ENCODE results near the gene CAMK1D. TPM values are rescaled to one million over a fixed set of nuclear protein-coding genes. Genes with fewer than 3 reads are reported as not detected.

CAMK1D gene
- total and polyA plus RNA-seq, 2 experiments from 2014 or later = 4.6 to 7.2 TPM

GRCh38 chr10:12849319-12850181 lies 500.2 kb downstream of the CAMK1D start:
- H3K79me2 ChIP-seq (replicated peaks; ENCODE audit: insufficient read depth) = no peaks in the 10 kb centered on the region
- Mint-ChIP-seq H3K4me3 (no peak overlapping the region), H3K27ac (no peak overlapping the region; the same call in 1 of the 2 replicates), H3K4me1 (no peaks in the 10 kb centered on the region; the same call in 2 of the 3 replicates), H3K36me3 (ENCODE audit: low read depth) (no peaks in the 10 kb centered on the region), H3K27me3 (ENCODE audit: insufficient read depth, low read depth, poor library complexity) (peaks cover 3% of the 10 kb centered on the region), H3K9me3 (no peaks in the 10 kb centered on the region)
- H3K4me2 ChIP-seq = no peak overlapping the region
- no peaks in the 10 kb centered on the region for H3K9me2 ChIP-seq (ENCODE audit: insufficient read depth)
- H3K27ac ChIP-seq (ENCODE audit: low read depth) = no peak overlapping the region
- ATAC-seq (no peak), DNase-seq (ENCODE audit: low spot score) (no peak)
- no peaks in the 10 kb centered on the region for H4K20me1 ChIP-seq (replicated peaks; ENCODE audit: insufficient read depth)
- peak overlapping the region; percentile 80; the same call in 1 of the 2 replicates for H2AFZ ChIP-seq
- no peaks in the 10 kb centered on the region for H3F3A ChIP-seq (replicated peaks; ENCODE audit: low read depth)
- H3K36me3 ChIP-seq (ENCODE audit: insufficient read depth) = no peaks in the 10 kb centered on the region
- TF ChIP-seq, protein P1, sequence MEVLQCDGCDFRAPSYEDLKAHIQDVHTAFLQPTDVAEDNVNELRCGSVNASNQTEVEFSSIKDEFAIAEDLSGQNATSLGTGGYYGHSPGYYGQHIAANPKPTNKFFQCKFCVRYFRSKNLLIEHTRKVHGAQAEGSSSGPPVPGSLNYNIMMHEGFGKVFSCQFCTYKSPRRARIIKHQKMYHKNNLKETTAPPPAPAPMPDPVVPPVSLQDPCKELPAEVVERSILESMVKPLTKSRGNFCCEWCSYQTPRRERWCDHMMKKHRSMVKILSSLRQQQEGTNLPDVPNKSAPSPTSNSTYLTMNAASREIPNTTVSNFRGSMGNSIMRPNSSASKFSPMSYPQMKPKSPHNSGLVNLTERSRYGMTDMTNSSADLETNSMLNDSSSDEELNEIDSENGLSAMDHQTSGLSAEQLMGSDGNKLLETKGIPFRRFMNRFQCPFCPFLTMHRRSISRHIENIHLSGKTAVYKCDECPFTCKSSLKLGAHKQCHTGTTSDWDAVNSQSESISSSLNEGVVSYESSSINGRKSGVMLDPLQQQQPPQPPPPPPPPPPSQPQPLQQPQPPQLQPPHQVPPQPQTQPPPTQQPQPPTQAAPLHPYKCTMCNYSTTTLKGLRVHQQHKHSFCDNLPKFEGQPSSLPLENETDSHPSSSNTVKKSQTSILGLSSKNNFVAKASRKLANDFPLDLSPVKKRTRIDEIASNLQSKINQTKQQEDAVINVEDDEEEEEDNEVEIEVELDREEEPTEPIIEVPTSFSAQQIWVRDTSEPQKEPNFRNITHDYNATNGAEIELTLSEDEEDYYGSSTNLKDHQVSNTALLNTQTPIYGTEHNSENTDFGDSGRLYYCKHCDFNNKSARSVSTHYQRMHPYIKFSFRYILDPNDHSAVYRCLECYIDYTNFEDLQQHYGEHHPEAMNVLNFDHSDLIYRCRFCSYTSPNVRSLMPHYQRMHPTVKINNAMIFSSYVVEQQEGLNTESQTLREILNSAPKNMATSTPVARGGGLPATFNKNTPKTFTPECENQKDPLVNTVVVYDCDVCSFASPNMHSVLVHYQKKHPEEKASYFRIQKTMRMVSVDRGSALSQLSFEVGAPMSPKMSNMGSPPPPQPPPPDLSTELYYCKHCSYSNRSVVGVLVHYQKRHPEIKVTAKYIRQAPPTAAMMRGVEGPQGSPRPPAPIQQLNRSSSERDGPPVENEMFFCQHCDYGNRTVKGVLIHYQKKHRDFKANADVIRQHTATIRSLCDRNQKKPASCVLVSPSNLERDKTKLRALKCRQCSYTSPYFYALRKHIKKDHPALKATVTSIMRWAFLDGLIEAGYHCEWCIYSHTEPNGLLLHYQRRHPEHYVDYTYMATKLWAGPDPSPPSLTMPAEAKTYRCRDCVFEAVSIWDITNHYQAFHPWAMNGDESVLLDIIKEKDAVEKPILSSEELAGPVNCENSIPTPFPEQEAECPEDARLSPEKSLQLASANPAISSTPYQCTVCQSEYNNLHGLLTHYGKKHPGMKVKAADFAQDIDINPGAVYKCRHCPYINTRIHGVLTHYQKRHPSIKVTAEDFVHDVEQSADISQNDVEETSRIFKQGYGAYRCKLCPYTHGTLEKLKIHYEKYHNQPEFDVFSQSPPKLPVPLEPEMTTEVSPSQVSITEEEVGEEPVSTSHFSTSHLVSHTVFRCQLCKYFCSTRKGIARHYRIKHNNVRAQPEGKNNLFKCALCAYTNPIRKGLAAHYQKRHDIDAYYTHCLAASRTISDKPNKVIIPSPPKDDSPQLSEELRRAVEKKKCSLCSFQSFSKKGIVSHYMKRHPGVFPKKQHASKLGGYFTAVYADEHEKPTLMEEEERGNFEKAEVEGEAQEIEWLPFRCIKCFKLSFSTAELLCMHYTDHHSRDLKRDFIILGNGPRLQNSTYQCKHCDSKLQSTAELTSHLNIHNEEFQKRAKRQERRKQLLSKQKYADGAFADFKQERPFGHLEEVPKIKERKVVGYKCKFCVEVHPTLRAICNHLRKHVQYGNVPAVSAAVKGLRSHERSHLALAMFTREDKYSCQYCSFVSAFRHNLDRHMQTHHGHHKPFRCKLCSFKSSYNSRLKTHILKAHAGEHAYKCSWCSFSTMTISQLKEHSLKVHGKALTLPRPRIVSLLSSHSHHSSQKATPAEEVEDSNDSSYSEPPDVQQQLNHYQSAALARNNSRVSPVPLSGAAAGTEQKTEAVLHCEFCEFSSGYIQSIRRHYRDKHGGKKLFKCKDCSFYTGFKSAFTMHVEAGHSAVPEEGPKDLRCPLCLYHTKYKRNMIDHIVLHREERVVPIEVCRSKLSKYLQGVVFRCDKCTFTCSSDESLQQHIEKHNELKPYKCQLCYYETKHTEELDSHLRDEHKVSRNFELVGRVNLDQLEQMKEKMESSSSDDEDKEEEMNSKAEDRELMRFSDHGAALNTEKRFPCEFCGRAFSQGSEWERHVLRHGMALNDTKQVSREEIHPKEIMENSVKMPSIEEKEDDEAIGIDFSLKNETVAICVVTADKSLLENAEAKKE (CRISPR knock-in tag; IDR thresholded peaks at IDR 0.05) = no peak
- TF ChIP-seq NANOG (IDR thresholded peaks at IDR 0.05; ENCODE audit: borderline replicate concordance) = no peak
- no peak for TF ChIP-seq EZH2 (IDR thresholded peaks at IDR 0.05; ENCODE audit: low read depth, unreplicated experiment)
- no peak for TF ChIP-seq STAT1 (IDR thresholded peaks at IDR 0.05; ENCODE audit: unreplicated experiment)
- no peak for TF ChIP-seq ETS1 (IDR thresholded peaks at IDR 0.05)
- no peak for TF ChIP-seq JUNB (IDR thresholded peaks at IDR 0.05; ENCODE audit: unreplicated experiment)
- no peak for TF ChIP-seq CREB1 (CRISPR knock-in tag; IDR thresholded peaks at IDR 0.05; ENCODE audit: low read depth)
- TF ChIP-seq CTCF (conservative IDR thresholded peaks at IDR 0.05; ENCODE audit: low read depth in 2 of 2) = no peak
- TF ChIP-seq, protein P2, sequence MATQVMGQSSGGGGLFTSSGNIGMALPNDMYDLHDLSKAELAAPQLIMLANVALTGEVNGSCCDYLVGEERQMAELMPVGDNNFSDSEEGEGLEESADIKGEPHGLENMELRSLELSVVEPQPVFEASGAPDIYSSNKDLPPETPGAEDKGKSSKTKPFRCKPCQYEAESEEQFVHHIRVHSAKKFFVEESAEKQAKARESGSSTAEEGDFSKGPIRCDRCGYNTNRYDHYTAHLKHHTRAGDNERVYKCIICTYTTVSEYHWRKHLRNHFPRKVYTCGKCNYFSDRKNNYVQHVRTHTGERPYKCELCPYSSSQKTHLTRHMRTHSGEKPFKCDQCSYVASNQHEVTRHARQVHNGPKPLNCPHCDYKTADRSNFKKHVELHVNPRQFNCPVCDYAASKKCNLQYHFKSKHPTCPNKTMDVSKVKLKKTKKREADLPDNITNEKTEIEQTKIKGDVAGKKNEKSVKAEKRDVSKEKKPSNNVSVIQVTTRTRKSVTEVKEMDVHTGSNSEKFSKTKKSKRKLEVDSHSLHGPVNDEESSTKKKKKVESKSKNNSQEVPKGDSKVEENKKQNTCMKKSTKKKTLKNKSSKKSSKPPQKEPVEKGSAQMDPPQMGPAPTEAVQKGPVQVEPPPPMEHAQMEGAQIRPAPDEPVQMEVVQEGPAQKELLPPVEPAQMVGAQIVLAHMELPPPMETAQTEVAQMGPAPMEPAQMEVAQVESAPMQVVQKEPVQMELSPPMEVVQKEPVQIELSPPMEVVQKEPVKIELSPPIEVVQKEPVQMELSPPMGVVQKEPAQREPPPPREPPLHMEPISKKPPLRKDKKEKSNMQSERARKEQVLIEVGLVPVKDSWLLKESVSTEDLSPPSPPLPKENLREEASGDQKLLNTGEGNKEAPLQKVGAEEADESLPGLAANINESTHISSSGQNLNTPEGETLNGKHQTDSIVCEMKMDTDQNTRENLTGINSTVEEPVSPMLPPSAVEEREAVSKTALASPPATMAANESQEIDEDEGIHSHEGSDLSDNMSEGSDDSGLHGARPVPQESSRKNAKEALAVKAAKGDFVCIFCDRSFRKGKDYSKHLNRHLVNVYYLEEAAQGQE (IDR thresholded peaks at IDR 0.05; ENCODE audit: unreplicated experiment) = no peak
- no peak for TF ChIP-seq ZNF114 (CRISPR knock-in tag; IDR thresholded peaks at IDR 0.05)
- H3K4me3 ChIP-seq = no peak overlapping the region
- no peaks in the 10 kb centered on the region for H3K27me3 ChIP-seq (ENCODE audit: insufficient read depth)
- no peaks in the 10 kb centered on the region for H3K4me1 ChIP-seq (ENCODE audit: insufficient read depth)
